Mesothelial cell of epicardium (in vitro differentiated cells): ENCODE measurements around the gene NAA80. TPM values are rescaled to one million over a fixed set of nuclear protein-coding genes. Genes with fewer than 3 reads are reported as not detected.
"Not testable (repeated sequence)": the region's sequence is repeated elsewhere in the genome, so short reads cannot be mapped to it uniquely, and the experiment has no call there.

Experiments
- DNase-seq, 2 experiments: peaks; one replicate each; pipeline ENCODE4 v3.0.0; 2021; ENCODE audit warnings: low spot score in 2 of 2; ENCODE audit not compliant: unreplicated experiment in 2 of 2
- H3K27ac Mint-ChIP-seq: 2 replicates; pipeline ENCODE4 v1.8.0; 2021; ENCODE audit warnings: mixed read lengths
- H3K27me3 Mint-ChIP-seq: 2 replicates; pipeline ENCODE4 v1.8.0; 2021; ENCODE audit warnings: low read depth, mixed read lengths
- H3K36me3 Mint-ChIP-seq: 2 replicates; pipeline ENCODE4 v1.8.0; 2021; ENCODE audit warnings: mixed read lengths
- H3K4me1 Mint-ChIP-seq: 2 replicates; pipeline ENCODE4 v1.8.0; 2021; ENCODE audit warnings: mixed read lengths
- H3K4me3 Mint-ChIP-seq: 2 replicates; pipeline ENCODE4 v1.8.0; 2021; ENCODE audit warnings: mild to moderate bottlenecking, moderate library complexity, mixed read lengths
- H3K9me3 Mint-ChIP-seq: 2 replicates; pipeline ENCODE4 v1.8.0; 2021; ENCODE audit warnings: mixed read lengths
- CTCF ChIP-seq: fragments of 200-600 bp; sonication (generic); IDR thresholded peaks from one replicate; pipeline ENCODE4 v1.5.0; 2021; ENCODE audit warnings: antibody characterized with exemption; ENCODE audit not compliant: unreplicated experiment
- total RNA-seq: library from RNA; stranded (reverse); gene quantifications from 3 replicates; pipeline ENCODE4 v1.2.1, GENCODE V29; 2021

Gene NAA80
- total RNA-seq, 1 donor from 2014 or later = 17.3 TPM

DNA sequence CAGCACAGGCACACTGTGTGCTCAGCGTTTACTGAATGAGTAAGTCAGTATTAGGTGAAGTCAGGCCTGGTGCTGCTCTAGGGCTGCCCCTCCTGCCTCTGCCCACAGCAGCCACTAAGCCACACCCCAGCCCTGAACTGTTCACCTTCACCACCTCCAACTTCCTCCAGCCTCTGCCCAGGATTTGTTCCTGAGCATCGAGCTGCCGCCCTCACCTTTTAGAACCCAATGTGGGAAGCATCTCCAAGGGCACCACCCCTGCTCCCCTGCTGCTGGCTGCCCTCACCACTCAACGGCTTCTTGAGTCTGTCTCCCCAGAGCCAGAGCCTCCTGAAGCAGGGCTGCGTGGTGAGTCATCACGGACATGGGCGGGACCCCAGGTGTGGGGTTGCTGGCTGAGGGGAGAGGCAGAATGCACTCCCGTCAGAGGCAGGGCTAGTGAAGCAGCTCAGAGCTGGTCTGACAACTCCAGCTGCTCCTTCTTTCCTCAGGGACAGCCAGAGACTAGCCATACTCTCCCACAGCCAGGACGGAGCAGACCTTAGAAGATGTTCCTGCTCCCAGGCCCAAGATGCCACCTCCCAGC is 17.5 kb upstream of the NAA80 start:
- TF ChIP-seq CTCF = no peak

DNA sequence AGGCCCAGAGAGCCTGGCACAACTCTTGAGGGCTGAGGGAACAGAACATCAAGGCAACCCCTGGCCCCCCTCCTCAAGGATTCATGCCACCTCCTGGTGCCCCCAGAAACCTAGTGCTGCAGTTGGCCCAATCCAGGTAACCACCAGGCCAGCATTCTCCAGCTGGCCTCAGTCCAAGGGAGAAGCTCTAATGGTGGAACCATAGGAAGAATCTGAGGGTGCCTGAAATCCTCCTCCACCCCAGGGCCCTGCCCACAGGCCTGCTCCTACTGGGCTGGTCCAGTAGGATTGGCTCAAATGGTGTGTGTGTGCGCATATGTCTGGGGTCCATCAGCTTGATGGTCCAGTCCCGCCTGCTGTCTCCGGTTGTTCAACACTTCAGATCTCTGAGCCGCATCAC is 15.6 kb upstream of the NAA80 start:
- peaks cover 35% of the 10 kb centered on the region for H3K4me1 Mint-ChIP-seq
- no peak for TF ChIP-seq CTCF
- no peak for DNase-seq
- no peak overlapping the region for H3K27ac Mint-ChIP-seq
- H3K9me3 Mint-ChIP-seq = peaks cover 2% of the 10 kb centered on the region
- H3K36me3 Mint-ChIP-seq = peaks cover 28% of the 10 kb centered on the region
- H3K4me3 Mint-ChIP-seq = no peak overlapping the region
- no peaks in the 10 kb centered on the region for H3K27me3 Mint-ChIP-seq

More for the DNA sequence above, 17.5 kb upstream of the NAA80 start:
- Mint-ChIP-seq H3K4me3 (peak overlapping the region; percentile 23), H3K9me3 (no peaks in the 10 kb centered on the region), H3K4me1 (peaks cover 42% of the 10 kb centered on the region), H3K27ac (peak overlapping the region; percentile 95), H3K36me3 (peaks cover 23% of the 10 kb centered on the region), H3K27me3 (no peaks in the 10 kb centered on the region)
- peak in 1 of 2 experiments; percentile 63 for DNase-seq

GRCh38 chr3:50314342-50314741 is 15.1 kb upstream of the NAA80 start:
- H3K4me3 Mint-ChIP-seq = no peak overlapping the region
- DNase-seq = no peak
- H3K36me3 Mint-ChIP-seq = peaks cover 32% of the 10 kb centered on the region
- no peaks in the 10 kb centered on the region for H3K27me3 Mint-ChIP-seq
- H3K27ac Mint-ChIP-seq = peak overlapping the region; percentile 2
- H3K9me3 Mint-ChIP-seq = peaks cover 4% of the 10 kb centered on the region
- TF ChIP-seq CTCF = no peak
- peaks cover 30% of the 10 kb centered on the region for H3K4me1 Mint-ChIP-seq

- not testable (repeated sequence) for DNase-seq, H3K4me1 Mint-ChIP-seq, H3K27me3 Mint-ChIP-seq, H3K9me3 Mint-ChIP-seq, H3K4me3 Mint-ChIP-seq, H3K27ac Mint-ChIP-seq
- H3K36me3 Mint-ChIP-seq = peaks cover 31% of the 10 kb centered on the region
Observed at GRCh38 chr3:50312041-50312440, 12.8 kb upstream of the NAA80 start.

- Mint-ChIP-seq H3K4me1 (peaks cover 16% of the 10 kb centered on the region), H3K9me3 (no peaks in the 10 kb centered on the region), H3K27me3 (no peaks in the 10 kb centered on the region), H3K27ac (no peak overlapping the region), H3K4me3 (no peak overlapping the region), H3K36me3 (peaks cover 6% of the 10 kb centered on the region)
- TF ChIP-seq CTCF = no peak
- DNase-seq = no peak
Observed at GRCh38 chr3:50304601-50305000, 5.4 kb upstream of the NAA80 start.

DNA sequence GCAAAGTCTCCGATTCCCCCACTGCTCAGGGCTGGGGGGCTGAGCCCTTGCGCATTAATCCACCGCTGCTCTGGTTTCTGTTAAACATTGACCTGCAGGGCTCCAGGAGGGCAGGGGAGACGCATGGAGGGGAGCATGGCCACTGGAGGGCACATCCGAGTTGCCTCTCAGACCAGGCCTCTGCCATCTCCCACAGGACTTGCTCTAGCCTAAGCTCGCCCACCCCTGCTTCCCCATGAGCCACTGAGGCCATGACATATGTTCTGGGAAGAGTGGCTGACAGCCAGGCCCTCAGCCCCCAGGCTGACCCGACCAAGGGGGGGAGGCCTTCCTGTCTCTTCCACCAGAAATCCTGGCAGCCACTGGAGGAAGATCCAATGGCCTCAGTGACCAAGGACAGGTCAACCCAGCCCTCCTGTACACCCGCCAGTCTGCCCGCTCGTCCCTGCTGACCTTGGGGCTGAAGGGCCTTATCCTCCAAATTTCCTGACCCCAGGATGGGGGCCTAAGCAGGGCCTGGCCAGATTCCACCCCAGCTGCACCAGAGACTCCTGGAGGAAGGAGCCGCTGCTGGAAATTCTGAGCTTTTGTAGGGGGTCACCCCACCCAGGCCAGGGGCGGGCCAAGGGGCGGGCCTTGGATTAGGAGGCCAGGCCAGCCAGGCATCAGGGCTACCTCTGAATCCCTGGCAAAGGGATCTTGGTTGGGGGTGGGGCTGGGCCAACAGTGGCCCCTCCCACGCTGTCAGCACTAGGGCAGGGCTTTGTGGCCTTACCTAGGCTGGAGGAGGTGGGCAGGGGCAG is 4.0 kb upstream of the NAA80 start, which contains the start of gene HYAL1:
Gene HYAL1, minus strand, starts transcription at position 562 of the 803 bp plus-strand sequence. CDS start 618 bp downstream, outside the sequence.
- peaks cover 23% of the 10 kb centered on the region for H3K4me1 Mint-ChIP-seq
- H3K36me3 Mint-ChIP-seq = no peaks in the 10 kb centered on the region
- no peaks in the 10 kb centered on the region for H3K9me3 Mint-ChIP-seq
- DNase-seq = no peak
- H3K27ac Mint-ChIP-seq = peak within 1 kb of the TSS; percentile 50
- no peaks in the 10 kb centered on the region for H3K27me3 Mint-ChIP-seq
- H3K4me3 Mint-ChIP-seq = no peak within 1 kb of the TSS
- no peak for TF ChIP-seq CTCF
